ENCODE results near the gene ZNF675. TPM values are rescaled to one million over a fixed set of nuclear protein-coding genes. Genes with fewer than 3 reads are reported as not detected.
"Not testable (repeated sequence)": the region's sequence is repeated elsewhere in the genome, so short reads cannot be mapped to it uniquely, and the experiment has no call there.

Gene ZNF675
- total RNA-seq, result 14.0 TPM
- long read RNA-seq, transcript ZNF675-201 (4 exons, 2,301 nt), result major isoform, 7 of 10 reads
- long read RNA-seq, partial matches to known transcripts, result 0 of 10 reads
- long read RNA-seq, other reads (novel, unspliced or antisense), result 2 of 10 reads

DNA sequence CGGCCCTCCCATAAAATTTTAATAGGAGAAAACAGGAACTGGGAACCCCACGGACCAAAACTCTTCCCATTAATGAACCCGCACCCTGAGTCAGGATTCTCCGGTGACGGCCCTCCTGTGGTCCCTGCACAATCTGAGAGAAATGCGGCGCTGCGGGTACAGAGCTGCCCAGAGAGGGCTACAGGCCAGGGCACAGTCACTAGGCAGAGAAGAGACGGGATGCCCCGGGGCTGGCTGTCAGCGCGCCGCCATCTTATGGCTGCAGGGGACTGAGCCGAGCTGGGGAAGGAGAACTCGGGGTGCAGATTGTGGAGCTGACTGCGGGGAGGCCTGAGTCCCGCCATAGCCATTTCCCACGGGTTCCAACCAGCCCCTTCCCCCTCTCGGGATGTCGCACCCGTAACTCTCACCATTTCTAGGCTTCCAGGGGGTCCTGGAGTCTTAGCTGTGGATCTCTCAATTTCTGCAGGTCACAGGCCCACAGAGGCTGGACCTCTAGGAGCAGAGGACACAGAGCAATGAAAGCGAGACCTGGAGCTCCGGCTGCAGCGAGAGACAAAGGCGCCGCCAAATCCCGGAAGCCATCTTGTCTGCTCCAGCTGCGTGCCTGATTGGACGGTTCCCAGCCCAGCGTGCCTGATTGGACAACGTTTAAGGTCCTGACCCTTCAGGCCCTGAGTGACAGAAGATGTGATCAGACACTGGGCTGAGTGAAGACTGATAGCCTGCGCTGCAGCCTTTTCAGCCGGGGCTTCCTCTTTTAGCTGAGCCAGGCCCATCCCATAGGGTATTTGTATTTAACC lies at the start of gene ZNF675:
TSS of gene ZNF675 (minus strand) at position 592 of the 803 bp plus-strand sequence. CDS start at position 413, 179 bp downstream.
- no peaks in the 10 kb centered on the region for H3K27me3 ChIP-seq (ENCODE audit: low read depth)
- TF ChIP-seq, protein P1, sequence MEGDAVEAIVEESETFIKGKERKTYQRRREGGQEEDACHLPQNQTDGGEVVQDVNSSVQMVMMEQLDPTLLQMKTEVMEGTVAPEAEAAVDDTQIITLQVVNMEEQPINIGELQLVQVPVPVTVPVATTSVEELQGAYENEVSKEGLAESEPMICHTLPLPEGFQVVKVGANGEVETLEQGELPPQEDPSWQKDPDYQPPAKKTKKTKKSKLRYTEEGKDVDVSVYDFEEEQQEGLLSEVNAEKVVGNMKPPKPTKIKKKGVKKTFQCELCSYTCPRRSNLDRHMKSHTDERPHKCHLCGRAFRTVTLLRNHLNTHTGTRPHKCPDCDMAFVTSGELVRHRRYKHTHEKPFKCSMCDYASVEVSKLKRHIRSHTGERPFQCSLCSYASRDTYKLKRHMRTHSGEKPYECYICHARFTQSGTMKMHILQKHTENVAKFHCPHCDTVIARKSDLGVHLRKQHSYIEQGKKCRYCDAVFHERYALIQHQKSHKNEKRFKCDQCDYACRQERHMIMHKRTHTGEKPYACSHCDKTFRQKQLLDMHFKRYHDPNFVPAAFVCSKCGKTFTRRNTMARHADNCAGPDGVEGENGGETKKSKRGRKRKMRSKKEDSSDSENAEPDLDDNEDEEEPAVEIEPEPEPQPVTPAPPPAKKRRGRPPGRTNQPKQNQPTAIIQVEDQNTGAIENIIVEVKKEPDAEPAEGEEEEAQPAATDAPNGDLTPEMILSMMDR (IDR thresholded peaks at IDR 0.05), result no peak
- no peaks in the 10 kb centered on the region for H3K36me3 ChIP-seq
- no peaks in the 10 kb centered on the region for H3K9me3 ChIP-seq
- intact Hi-C loops (cut with DNase I), result no loop called here
- ATAC-seq (peak; percentile 97 to 98), DNase-seq (peak; percentile 96)
- H3K4me3 ChIP-seq, result peak within 1 kb of the TSS; percentile 86
- H3K27ac ChIP-seq, result peak within 1 kb of the TSS; percentile 87
- H3K4me1 ChIP-seq, result peaks cover 9% of the 10 kb centered on the region

- DNase-seq; H3K36me3 ChIP-seq; H3K27me3 ChIP-seq (ENCODE audit: low read depth); H3K4me3 ChIP-seq; intact Hi-C loops (cut with DNase I); ATAC-seq; H3K27ac ChIP-seq; H3K4me1 ChIP-seq: not testable (repeated sequence)
- H3K9me3 ChIP-seq, result peaks cover 12% of the 10 kb centered on the region
Observed at GRCh38 chr19:23730729-23731465, 43.9 kb upstream of the ZNF675 start.

DNA sequence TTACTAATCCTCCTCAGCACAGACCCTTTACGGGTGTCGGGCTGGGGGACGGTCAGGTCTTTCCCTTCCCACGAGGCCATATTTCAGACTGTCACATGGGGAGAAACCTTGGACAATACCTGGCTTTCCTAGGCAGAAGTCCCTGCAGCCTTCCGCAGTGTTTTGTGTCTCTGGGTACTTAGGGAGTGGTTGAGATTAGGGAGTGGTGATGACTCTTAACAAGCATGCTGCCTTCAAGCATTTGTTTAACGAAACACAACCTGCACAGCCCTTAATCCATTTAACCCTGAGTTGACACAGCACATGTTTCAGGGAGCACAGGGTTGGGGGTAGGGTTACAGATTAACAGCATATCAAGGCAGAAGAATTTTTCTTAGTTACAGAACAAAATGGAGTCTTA lies 37.1 kb upstream of the ZNF675 start:
- H3K4me1 ChIP-seq; DNase-seq; H3K27me3 ChIP-seq (ENCODE audit: low read depth); intact Hi-C loops (cut with DNase I); H3K4me3 ChIP-seq; H3K9me3 ChIP-seq; ATAC-seq; H3K36me3 ChIP-seq; H3K27ac ChIP-seq: not testable (repeated sequence)

DNA sequence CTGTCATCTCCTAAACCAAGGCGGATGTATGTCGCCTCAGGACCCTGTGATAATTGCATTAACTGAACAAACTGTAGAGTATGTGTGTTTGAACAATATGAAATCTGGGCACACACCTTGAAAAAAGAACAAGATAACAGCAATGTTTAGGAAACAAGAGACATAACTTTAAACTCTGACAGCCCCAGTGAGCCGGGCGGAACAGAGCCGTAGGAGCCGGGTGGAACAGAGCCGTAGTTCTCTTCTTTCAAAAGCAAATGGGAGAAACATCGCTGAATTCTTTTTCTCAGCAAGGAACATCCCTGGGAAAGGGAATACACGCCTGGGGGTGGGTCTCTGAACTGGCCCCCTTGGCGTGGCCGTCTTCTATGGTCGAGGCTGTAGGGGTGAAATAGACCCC lies 31.8 kb upstream of the ZNF675 start:
- Histone ChIP-seq H3K27ac (no peak overlapping the region), H3K4me3 (no peak overlapping the region), H3K27me3 (ENCODE audit: low read depth) (no peaks in the 10 kb centered on the region), H3K36me3 (no peaks in the 10 kb centered on the region), H3K9me3 (no peaks in the 10 kb centered on the region), H3K4me1 (no peaks in the 10 kb centered on the region)
- TF ChIP-seq, protein P1 (IDR thresholded peaks at IDR 0.05), result no peak
- ATAC-seq (no peak), DNase-seq (no peak)
- intact Hi-C loops (cut with DNase I), result no loop called here

GRCh38 chr19:23716792-23717191 lies 29.8 kb upstream of the ZNF675 start:
- Histone ChIP-seq H3K4me1 (no peaks in the 10 kb centered on the region), H3K27me3 (ENCODE audit: low read depth) (no peaks in the 10 kb centered on the region), H3K9me3 (no peaks in the 10 kb centered on the region), H3K27ac (no peak overlapping the region), H3K4me3 (no peak overlapping the region), H3K36me3 (no peaks in the 10 kb centered on the region)
- DNase-seq, result no peak
- no peak for ATAC-seq
- TF ChIP-seq, protein P1 (IDR thresholded peaks at IDR 0.05), result no peak
- intact Hi-C loops (cut with DNase I), result no loop called here

GRCh38 chr19:23709347-23709746 lies 22.3 kb upstream of the ZNF675 start:
- no peak for DNase-seq
- no peaks in the 10 kb centered on the region for H3K9me3 ChIP-seq
- TF ChIP-seq, protein P1 (IDR thresholded peaks at IDR 0.05), result no peak
- ATAC-seq, result no peak
- no peak overlapping the region for H3K27ac ChIP-seq
- intact Hi-C loops (cut with DNase I), result no loop called here
- H3K36me3 ChIP-seq, result no peaks in the 10 kb centered on the region
- H3K27me3 ChIP-seq (ENCODE audit: low read depth), result no peaks in the 10 kb centered on the region
- no peak overlapping the region for H3K4me3 ChIP-seq
- no peaks in the 10 kb centered on the region for H3K4me1 ChIP-seq

Data from lower lobe of right lung (tissue), 2 donors.